RWPE2 (cell line): ENCODE measurements around the gene MAB21L2.
"Not testable (repeated sequence)": the region's sequence is repeated elsewhere in the genome, so short reads cannot be mapped to it uniquely, and the experiment has no call there.

Experiments used
- ATAC-seq: fragments of 200-7000 bp; cut with Tn5 transposase; 3 replicates; pipeline ENCODE4 v1.9.1; 2021; ENCODE audit warnings: low read depth
- DNase-seq: peaks from one replicate; pipeline ENCODE4 v3.0.0-alpha.2; 2020; ENCODE audit warnings: low spot score
- H3K27ac ChIP-seq: fragments of 450-650 bp; 2 replicates; pipeline ENCODE4 v1.5.1; 2017; ENCODE audit warnings: mild to moderate bottlenecking; ENCODE audit not compliant: poor library complexity, severe bottlenecking
- H3K27me3 ChIP-seq: fragments of 250-450 bp; sonication (Bioruptor Pico); 2 replicates; pipeline ENCODE4 v1.5.1; 2021; ENCODE audit warnings: mild to moderate bottlenecking, moderate library complexity; ENCODE audit not compliant: insufficient read depth, poor library complexity, severe bottlenecking
- H3K36me3 ChIP-seq: fragments of 250-450 bp; sonication (Bioruptor Pico); 2 replicates; pipeline ENCODE4 v1.5.1; 2020; ENCODE audit warnings: low read depth, mild to moderate bottlenecking, moderate library complexity
- H3K4me1 ChIP-seq: fragments of 250-450 bp; sonication (Bioruptor Pico); 2 replicates; pipeline ENCODE4 v1.5.1; 2021; ENCODE audit warnings: mild to moderate bottlenecking, moderate library complexity; ENCODE audit not compliant: insufficient read depth, poor library complexity, severe bottlenecking
- H3K4me3 ChIP-seq: fragments of 250-450 bp; sonication (Bioruptor Pico); 2 replicates; pipeline ENCODE4 v1.5.1; 2021; ENCODE audit warnings: mild to moderate bottlenecking, moderate library complexity; ENCODE audit not compliant: severe bottlenecking
- H3K9me3 ChIP-seq: fragments of 250-450 bp; sonication (Bioruptor Pico); 2 replicates; pipeline ENCODE4 v1.5.1; 2021; ENCODE audit warnings: mild to moderate bottlenecking, moderate library complexity; ENCODE audit not compliant: severe bottlenecking
- CTCF ChIP-seq: fragments of 450-650 bp; IDR thresholded peaks from one replicate; pipeline ENCODE4 v1.5.1; 2017; ENCODE audit warnings: mild to moderate bottlenecking, moderate library complexity; ENCODE audit not compliant: poor library complexity, severe bottlenecking

MAB21L2 gene

GRCh38 chr4:150540959-150541360 lies 41.0 kb upstream of the MAB21L2 start:
- no peaks in the 10 kb centered on the region for H3K27me3 ChIP-seq
- ATAC-seq, result no peak
- no peaks in the 10 kb centered on the region for H3K36me3 ChIP-seq
- no peak for DNase-seq
- no peak for TF ChIP-seq CTCF
- H3K4me3 ChIP-seq, result no peak overlapping the region
- no peaks in the 10 kb centered on the region for H3K4me1 ChIP-seq
- H3K27ac ChIP-seq, result no peak overlapping the region
- H3K9me3 ChIP-seq, result no peaks in the 10 kb centered on the region

DNA sequence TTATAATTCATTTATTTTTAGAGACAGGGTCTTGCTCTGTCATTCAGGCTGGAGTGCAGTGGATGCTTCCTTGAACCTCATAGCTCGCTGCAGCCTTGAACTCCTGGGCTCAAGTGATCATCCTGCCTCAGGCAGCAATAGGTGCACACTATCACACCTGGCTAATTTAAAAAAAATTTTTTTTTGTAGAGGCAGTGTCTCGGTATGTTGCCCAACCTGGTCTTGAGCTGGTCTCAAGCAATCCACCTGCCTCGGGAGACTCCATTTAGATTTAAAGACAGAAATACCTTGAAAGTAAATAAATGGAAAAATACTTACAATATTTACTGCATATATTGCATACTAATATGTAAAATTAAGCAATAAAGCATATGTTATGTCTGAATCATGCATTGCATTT lies 40.3 kb upstream of the MAB21L2 start:
- no peak overlapping the region for H3K27ac ChIP-seq

DNA sequence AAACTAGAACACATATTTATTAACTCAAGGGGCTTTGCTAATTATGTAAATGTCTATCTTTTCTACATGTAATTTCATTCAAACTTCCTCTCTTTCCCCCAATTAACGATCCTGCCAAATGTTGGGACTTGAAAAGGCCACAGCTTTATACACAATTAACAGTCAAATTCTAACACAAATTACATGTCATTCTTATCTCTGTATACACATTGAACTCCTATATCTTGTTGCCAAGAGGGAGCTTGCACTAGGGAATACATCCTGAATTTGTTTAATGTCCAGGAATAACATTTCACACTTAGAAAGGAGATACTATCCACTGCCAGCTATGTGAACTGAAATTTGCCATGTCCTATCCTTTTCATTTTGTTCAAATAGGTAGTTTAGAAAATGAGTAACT lies 38.9 kb upstream of the MAB21L2 start:
- Histone ChIP-seq H3K9me3 (no peaks in the 10 kb centered on the region), H3K27me3 (no peaks in the 10 kb centered on the region), H3K4me3 (no peak overlapping the region), H3K36me3 (no peaks in the 10 kb centered on the region), H3K27ac (no peak overlapping the region), H3K4me1 (no peaks in the 10 kb centered on the region)
- no peak for TF ChIP-seq CTCF
- DNase-seq (no peak), ATAC-seq (no peak)

More for the DNA sequence above, 40.3 kb upstream of the MAB21L2 start:
- DNase-seq (no peak), ATAC-seq (no peak)
- TF ChIP-seq CTCF, result no peak
- Histone ChIP-seq H3K4me1 (no peaks in the 10 kb centered on the region), H3K9me3 (no peaks in the 10 kb centered on the region), H3K36me3 (no peaks in the 10 kb centered on the region), H3K27me3 (no peaks in the 10 kb centered on the region), H3K4me3 (no peak overlapping the region)

GRCh38 chr4:150546286-150546685 lies 35.7 kb upstream of the MAB21L2 start:
- no peak for TF ChIP-seq CTCF
- no peaks in the 10 kb centered on the region for H3K27me3 ChIP-seq
- DNase-seq, result no peak

DNA sequence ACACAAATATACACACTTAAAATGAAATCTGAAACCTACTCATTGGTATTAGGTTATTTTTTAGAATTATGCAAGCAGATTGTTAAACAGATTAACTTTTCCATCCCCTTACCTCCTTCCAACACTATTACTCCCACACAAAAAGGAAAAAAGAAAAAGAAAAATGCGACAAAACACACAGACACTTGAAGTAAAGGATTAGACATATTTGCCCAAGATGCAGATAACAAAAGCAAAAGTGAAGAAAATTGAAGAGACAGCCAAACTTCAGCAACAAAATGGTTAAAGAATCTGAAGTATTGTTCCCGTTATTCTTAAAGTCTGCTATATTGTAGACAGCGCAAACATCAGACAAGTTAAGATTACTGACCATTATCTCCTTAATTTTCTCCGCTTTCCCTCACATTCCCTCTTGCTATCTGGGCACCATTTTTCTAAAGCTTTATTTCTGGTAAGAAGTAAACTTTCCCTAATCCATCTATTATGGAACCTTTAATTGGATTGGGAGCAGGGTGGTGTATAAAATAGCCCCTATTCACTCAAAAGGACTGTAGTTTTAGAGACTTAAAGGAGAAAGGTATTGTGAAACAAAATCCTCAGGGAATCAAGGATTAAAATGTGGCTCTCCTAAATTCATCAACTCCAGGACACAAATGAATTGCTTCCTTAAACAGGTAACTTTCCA lies 34.7 kb upstream of the MAB21L2 start:
- ATAC-seq (no peak), DNase-seq (no peak)
- Histone ChIP-seq H3K4me3 (no peak overlapping the region), H3K9me3 (no peaks in the 10 kb centered on the region), H3K36me3 (no peaks in the 10 kb centered on the region), H3K27me3 (no peaks in the 10 kb centered on the region), H3K27ac (no peak overlapping the region), H3K4me1 (no peaks in the 10 kb centered on the region)
- TF ChIP-seq CTCF, result no peak

More at GRCh38 chr4:150546286-150546685, 35.7 kb upstream of the MAB21L2 start:
- Histone ChIP-seq H3K9me3 (no peaks in the 10 kb centered on the region), H3K4me1 (no peaks in the 10 kb centered on the region), H3K27ac (no peak overlapping the region), H3K4me3 (no peak overlapping the region), H3K36me3 (no peaks in the 10 kb centered on the region)
- ATAC-seq, result no peak

DNA sequence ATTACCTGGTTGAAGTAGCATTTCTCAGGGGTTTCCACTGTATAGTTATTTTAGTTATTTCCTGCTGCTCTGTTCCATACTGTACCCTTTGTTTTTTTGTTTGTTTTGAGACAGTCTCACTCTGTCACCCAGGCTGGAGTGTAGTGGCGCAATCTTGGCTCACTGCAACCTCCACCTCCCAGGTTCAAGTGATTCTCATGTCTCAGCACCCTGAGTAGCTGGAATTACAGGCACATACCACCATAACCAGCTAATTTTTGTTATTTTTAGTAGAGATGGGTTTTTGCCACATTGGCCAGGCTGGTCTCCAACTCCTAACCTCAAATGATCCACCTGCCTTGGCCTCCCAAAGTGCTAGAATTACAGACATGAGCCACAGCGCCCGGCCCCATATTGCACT lies 24.1 kb upstream of the MAB21L2 start:
- not testable (repeated sequence) for DNase-seq, H3K36me3 ChIP-seq, H3K27ac ChIP-seq, H3K4me1 ChIP-seq, H3K27me3 ChIP-seq, H3K9me3 ChIP-seq, ATAC-seq, H3K4me3 ChIP-seq
